CD8-positive, alpha-beta memory T cell (primary cell): Measurements from ENCODE around the gene GPR4. TPM values are rescaled to one million over a fixed set of nuclear protein-coding genes. Genes with fewer than 3 reads are reported as not detected.

Experiments used
- CTCF ChIA-PET: fragments of 350-600 bp; sonication (Branson Sonifier 250); formaldehyde crosslinking; loops from one replicate; lab custom pipeline; 2021; ENCODE audit warnings: antibody characterized with exemption; lab: Charles Lee
- POLR2A ChIA-PET: fragments of 350-600 bp; sonication (Branson Sonifier 250); formaldehyde crosslinking; loops from one replicate; lab custom pipeline; 2021; ENCODE audit warnings: antibody characterized with exemption; lab: Charles Lee
- DNase-seq, 5 donors: peaks; one replicate each; pipeline versions ENCODE4 v3.0.0 to v3.0.0-alpha.2; 2020 to 2022; ENCODE audit warnings: mixed read lengths in 1 of 5
- H3K27ac ChIP-seq: one replicate; pipeline ENCODE4 v1.7.0; 2013; ENCODE audit warnings: low read depth, mild to moderate bottlenecking, low read length, moderate library complexity
- H3K27me3 ChIP-seq: 2 replicates; pipeline ENCODE4 v1.7.0; 2013; ENCODE audit warnings: low read length, mild to moderate bottlenecking; ENCODE audit not compliant: insufficient read depth, poor library complexity, severe bottlenecking
- H3K36me3 ChIP-seq: 2 replicates; pipeline ENCODE4 v1.7.0; 2013; ENCODE audit warnings: mild to moderate bottlenecking, low read length, moderate library complexity; ENCODE audit not compliant: insufficient read depth
- H3K4me1 ChIP-seq: 2 replicates; pipeline ENCODE4 v1.7.0; 2013; ENCODE audit warnings: mild to moderate bottlenecking, low read length, moderate library complexity; ENCODE audit not compliant: insufficient read depth
- H3K4me3 ChIP-seq: 2 replicates; pipeline ENCODE4 v1.7.0; 2013; ENCODE audit warnings: mild to moderate bottlenecking, low read length
- H3K9me3 ChIP-seq: 2 replicates; pipeline ENCODE4 v1.7.0; 2013; ENCODE audit warnings: mild to moderate bottlenecking, low read length
- H3K27ac Mint-ChIP-seq, 8 donors: one replicate each; pipeline ENCODE4 v1.8.0; 2020 to 2021; ENCODE audit warnings: mixed read lengths in 8 of 8, mild to moderate bottlenecking in 6 of 8, inconsistent platforms in 3 of 8, moderate library complexity in 3 of 8
- H3K27me3 Mint-ChIP-seq, 2 donors: one replicate each; pipeline ENCODE4 v1.8.0; 2020 to 2021; ENCODE audit warnings: mixed read lengths in 2 of 2, mild to moderate bottlenecking in 1 of 2, moderate library complexity in 1 of 2
- H3K36me3 Mint-ChIP-seq, 3 donors: one replicate each; pipeline ENCODE4 v1.8.0; 2020 to 2021; ENCODE audit warnings: mixed read lengths in 3 of 3, inconsistent platforms in 1 of 3, mild to moderate bottlenecking in 1 of 3
- H3K4me1 Mint-ChIP-seq, 3 donors: one replicate each; pipeline ENCODE4 v1.8.0; 2020 to 2021; ENCODE audit warnings: mixed read lengths in 3 of 3, inconsistent platforms in 1 of 3, mild to moderate bottlenecking in 1 of 3
- H3K4me3 Mint-ChIP-seq, 7 donors: one replicate each; pipeline ENCODE4 v1.8.0; 2020 to 2021; ENCODE audit warnings: mixed read lengths in 7 of 7, mild to moderate bottlenecking in 6 of 7, moderate library complexity in 4 of 7, inconsistent platforms in 2 of 7
- H3K9me3 Mint-ChIP-seq, 5 donors: one replicate each; pipeline ENCODE4 v1.8.0; 2020 to 2022; ENCODE audit warnings: mixed read lengths in 5 of 5, mild to moderate bottlenecking in 3 of 5, moderate library complexity in 2 of 5, inconsistent platforms in 1 of 5
- polyA plus RNA-seq: library from polyadenylated mRNA; unstranded; fragments of 300-500 nt; fragmentation: Illumina TruSeq; gene quantifications from one replicate; pipeline ENCODE4 v1.2.3, GENCODE V29; 2021
- total RNA-seq, 2 experiments: library from RNA; stranded (reverse); gene quantifications; one replicate each; pipeline ENCODE4 v1.2.3, GENCODE V29; 2021

GPR4 gene
- total and polyA plus RNA-seq, 3 experiments from 2014 or later: not detected

DNA sequence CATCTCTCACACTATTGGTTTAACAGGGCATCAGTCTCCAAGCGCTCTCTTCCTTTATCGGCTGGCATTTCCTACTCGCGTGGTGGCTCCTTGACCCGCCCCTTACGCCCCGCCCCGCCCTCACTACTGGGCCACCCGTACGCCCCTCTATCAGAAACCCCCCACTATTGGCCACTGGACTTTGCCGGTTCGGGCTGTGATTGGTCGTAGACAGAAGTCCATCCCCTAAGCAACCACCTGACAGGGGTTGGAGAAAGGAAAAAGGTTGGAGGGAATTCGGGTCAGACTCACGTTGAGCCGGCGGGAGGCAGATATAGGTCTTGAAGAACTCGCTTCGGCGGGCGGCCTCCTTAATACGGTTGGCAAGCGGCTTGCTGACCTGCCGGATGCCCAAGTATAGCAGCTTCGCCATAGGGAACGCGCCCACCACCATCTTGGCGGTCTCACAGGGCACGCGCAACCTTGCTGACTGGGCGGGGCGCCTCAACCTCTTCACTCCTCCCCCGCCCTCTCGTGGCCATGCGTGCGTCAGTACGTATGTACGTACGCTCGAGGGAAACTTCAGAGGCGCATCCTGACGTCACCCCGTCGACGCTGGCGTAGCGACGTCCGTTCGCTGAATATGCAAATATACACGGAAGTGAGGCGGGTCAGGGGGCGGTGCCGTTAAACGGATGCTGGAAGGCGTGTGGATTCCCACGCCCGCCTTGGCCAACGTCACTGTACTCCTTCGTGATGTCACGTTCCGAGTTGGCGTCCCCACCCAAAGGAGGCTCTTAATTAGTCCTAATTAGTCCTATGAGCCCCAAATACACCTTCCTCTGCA is 17.5 kb downstream of the GPR4 start, which contains the start of gene OPA3:
OPA3 (minus strand) TSS at position 471 of the 826 bp plus-strand sequence; CDS start at position 433, 38 bp downstream.
- Mint-ChIP-seq H3K4me3 (peak within 1 kb of the TSS; percentile 86 to 98 (median 94)), H3K36me3 (peaks cover 0 to 13% (median 5%) of the 10 kb centered on the region in 3 donors), H3K27ac (peak within 1 kb of the TSS; percentile 91 to 100 (median 98)), H3K4me1 (peaks cover 17 to 26% (median 19%) of the 10 kb centered on the region in 3 donors), H3K9me3 (no peaks in the 10 kb centered on the region), H3K27me3 (peaks cover 4 to 11% of the 10 kb centered on the region in 2 donors)
- H3K27ac ChIP-seq: peak within 1 kb of the TSS; percentile 99
- H3K9me3 ChIP-seq: no peaks in the 10 kb centered on the region
- peak within 1 kb of the TSS; percentile 100 for H3K4me3 ChIP-seq
- DNase-seq: peak; percentile 99 to 100 (median 99)
- ChIA-PET CTCF (interaction anchor here (0.7 to 2.6 kb wide), 5 partner anchors 57 to 108 kb away, joined by 3 to 8 read pairs (median 3); partner anchors contain the start of gene QPCTL), POLR2A (interaction anchor here (1.1 to 2.5 kb wide), 3 partner anchors 58 to 102 kb away, joined by 3 to 10 read pairs (median 3); no protein-coding TSS in a partner anchor)
- H3K27me3 ChIP-seq: no peaks in the 10 kb centered on the region
- peaks cover 12% of the 10 kb centered on the region for H3K4me1 ChIP-seq
- H3K36me3 ChIP-seq: no peaks in the 10 kb centered on the region

DNA sequence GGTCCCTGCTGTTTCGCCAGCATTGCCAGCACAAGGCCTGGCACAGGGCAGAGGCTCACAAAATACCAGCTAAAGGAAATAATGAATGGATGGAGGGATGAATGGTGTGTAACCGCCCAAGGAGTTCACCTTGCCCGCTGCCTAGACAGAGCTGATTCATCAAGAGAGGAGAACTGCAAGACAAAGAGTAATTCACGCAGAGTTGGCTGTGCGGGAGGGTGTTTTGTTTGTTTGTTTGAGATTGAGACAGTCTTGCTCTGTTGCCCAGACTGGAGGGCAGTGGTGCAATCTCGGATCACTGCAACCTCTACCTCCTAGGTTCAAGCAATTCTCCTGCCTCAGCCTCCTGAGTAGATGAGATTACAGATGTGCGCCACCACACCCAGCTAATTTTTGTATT is 20.4 kb downstream of the GPR4 start:
- Histone ChIP-seq H3K36me3 (no peaks in the 10 kb centered on the region), H3K9me3 (no peaks in the 10 kb centered on the region), H3K4me3 (no peak overlapping the region), H3K27me3 (no peaks in the 10 kb centered on the region), H3K27ac (no peak overlapping the region), H3K4me1 (peaks cover 12% of the 10 kb centered on the region)
- Mint-ChIP-seq H3K27me3 (peaks cover 0 to 1% of the 10 kb centered on the region in 2 donors), H3K9me3 (no peaks in the 10 kb centered on the region), H3K36me3 (peaks cover 0 to 15% (median 6%) of the 10 kb centered on the region in 3 donors), H3K4me3 (peak overlapping the region in 6 of 7 donors; percentile 21 to 66 (median 42)), H3K4me1 (peaks cover 17 to 36% (median 30%) of the 10 kb centered on the region in 3 donors), H3K27ac (peak overlapping the region in 5 of 8 donors; percentile 54 to 70 (median 63))
- POLR2A ChIA-PET: no interaction called here
- DNase-seq: no peak
- CTCF ChIA-PET: no interaction called here

DNA sequence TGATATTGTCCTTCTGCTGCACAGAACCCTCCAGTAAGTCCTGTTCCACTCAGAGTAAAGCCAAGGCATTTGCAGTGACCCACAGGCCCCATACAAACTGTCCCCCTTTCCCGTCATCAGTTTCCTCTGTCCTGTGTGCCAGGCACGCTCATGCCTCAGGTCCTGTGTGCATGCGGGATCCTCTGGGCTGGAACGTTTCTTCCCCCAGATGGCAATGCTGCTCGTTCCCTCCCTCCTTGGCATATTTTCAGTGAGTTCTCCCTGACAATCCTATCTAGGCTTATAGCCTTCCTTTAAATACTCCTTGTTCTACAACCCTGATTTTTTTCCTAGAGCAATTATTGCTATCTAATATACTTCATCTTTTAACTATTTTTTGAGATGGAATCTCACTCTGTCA is 23.2 kb downstream of the GPR4 start:
- Histone ChIP-seq H3K4me1 (peaks cover 3% of the 10 kb centered on the region), H3K36me3 (no peaks in the 10 kb centered on the region), H3K27me3 (no peaks in the 10 kb centered on the region), H3K9me3 (no peaks in the 10 kb centered on the region), H3K27ac (no peak overlapping the region), H3K4me3 (no peak overlapping the region)
- DNase-seq: no peak
- CTCF ChIA-PET: no interaction called here
- peaks cover 9 to 24% (median 21%) of the 10 kb centered on the region in 3 donors for H3K4me1 Mint-ChIP-seq
- H3K27me3 Mint-ChIP-seq: peaks cover 0 to 1% of the 10 kb centered on the region in 2 donors
- POLR2A ChIA-PET: no interaction called here
- H3K4me3 Mint-ChIP-seq: no peak overlapping the region
- H3K36me3 Mint-ChIP-seq: peaks cover 0 to 13% (median 6%) of the 10 kb centered on the region in 3 donors
- H3K9me3 Mint-ChIP-seq: no peaks in the 10 kb centered on the region
- H3K27ac Mint-ChIP-seq: peak overlapping the region in 1 of 8 donors; percentile 47

DNA sequence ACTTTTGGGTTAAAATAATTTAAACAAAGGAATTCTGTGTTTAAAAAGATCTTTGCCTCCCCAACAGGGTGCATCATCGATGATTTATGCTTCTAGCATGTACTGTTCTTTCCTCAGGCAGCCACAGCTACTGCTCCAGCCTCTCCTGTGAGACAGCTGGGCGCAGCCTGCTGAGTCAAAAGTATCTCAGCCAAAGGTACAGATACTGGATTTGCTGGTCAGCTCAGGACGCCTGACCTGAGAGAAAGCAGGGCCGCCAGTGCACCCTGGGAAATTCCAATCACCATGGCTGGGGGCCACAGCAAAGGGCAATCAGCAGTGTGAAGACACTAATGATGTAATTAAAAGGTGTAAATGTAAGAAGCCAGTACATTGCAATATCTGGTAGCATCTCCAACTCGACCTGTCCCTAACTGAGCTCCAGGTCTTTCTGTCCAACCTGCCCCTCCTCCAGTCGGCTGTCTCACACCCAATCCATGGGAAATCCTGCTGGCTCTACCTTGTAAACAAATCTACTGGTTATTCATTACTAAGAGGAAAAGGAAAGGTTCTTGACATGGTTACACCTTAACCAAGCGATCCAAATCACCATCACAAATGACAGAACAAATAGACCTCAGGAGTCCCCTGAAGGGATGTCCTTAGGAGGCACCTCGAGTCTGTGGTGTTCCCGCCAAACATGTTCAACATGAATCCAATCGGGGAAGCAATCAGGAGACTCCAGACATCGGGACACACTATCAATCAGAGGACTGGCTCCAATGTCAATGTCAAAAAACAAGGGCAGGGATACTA is 24.7 kb downstream of the GPR4 start:
- Histone ChIP-seq H3K4me3 (no peak overlapping the region), H3K9me3 (no peaks in the 10 kb centered on the region), H3K27ac (no peak overlapping the region), H3K27me3 (no peaks in the 10 kb centered on the region), H3K4me1 (no peaks in the 10 kb centered on the region), H3K36me3 (no peaks in the 10 kb centered on the region)
- Mint-ChIP-seq H3K4me3 (no peak overlapping the region), H3K9me3 (no peaks in the 10 kb centered on the region), H3K36me3 (peaks cover 0 to 9% (median 2%) of the 10 kb centered on the region in 3 donors), H3K27ac (peak overlapping the region in 3 of 8 donors; percentile 6 to 18 (median 10)), H3K4me1 (peaks cover 7 to 13% (median 12%) of the 10 kb centered on the region in 3 donors), H3K27me3 (peaks cover 0 to 1% of the 10 kb centered on the region in 2 donors)
- DNase-seq: peak in 1 of 5 donors; percentile 16
- CTCF ChIA-PET: no interaction called here
- POLR2A ChIA-PET: no interaction called here

DNA sequence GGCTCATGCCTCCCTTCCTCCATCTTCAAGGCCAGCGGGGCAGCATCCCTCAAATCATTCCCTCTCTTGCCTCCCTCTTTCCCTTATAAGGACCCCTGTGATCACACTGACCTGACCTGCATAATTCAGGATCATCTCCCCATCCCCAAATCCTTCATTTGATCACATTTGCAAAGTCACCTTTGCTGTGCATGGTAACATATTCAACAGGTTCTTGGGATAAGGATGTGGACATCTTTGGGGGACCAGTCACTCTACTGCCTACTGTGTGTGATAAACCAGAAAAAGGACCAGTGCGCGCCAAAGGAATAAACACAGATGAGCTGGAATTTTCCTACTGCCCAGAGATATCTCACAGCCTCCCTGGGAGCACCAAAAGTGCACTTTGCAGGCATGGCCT is 25.3 kb downstream of the GPR4 start:
- DNase-seq: peak in 1 of 5 donors; percentile 2
- Mint-ChIP-seq H3K4me1 (peaks cover 6 to 13% (median 11%) of the 10 kb centered on the region in 3 donors), H3K4me3 (no peak overlapping the region), H3K9me3 (no peaks in the 10 kb centered on the region), H3K27ac (no peak overlapping the region), H3K36me3 (peaks cover 0 to 9% (median 2%) of the 10 kb centered on the region in 3 donors), H3K27me3 (peaks cover 0 to 1% of the 10 kb centered on the region in 2 donors)
- Histone ChIP-seq H3K4me3 (no peak overlapping the region), H3K9me3 (no peaks in the 10 kb centered on the region), H3K27me3 (no peaks in the 10 kb centered on the region), H3K27ac (no peak overlapping the region), H3K36me3 (no peaks in the 10 kb centered on the region), H3K4me1 (no peaks in the 10 kb centered on the region)
- ChIA-PET CTCF (no interaction called here), POLR2A (no interaction called here)

DNA sequence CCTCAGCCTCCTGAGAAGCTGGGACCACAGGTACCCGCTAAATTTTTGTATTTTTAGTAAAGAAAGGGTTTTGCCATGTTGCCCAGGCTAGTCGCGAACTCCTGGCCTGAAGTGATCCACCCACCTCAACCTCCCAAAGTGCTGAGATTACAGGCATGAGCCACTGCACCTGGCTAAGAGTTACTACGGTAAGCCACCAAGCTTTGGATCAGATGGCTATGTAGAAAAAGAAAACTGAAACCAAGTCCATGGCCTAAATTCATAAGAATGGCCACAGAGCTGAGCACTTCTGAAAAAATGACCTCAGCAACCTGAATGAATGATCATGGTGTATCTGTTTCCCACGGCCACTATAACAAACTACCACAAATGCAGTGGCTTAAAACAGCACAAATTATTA is 26.8 kb downstream of the GPR4 start:
- H3K9me3 Mint-ChIP-seq: no peaks in the 10 kb centered on the region
- no peaks in the 10 kb centered on the region for H3K9me3 ChIP-seq
- H3K4me3 Mint-ChIP-seq: no peak overlapping the region
- H3K27ac Mint-ChIP-seq: no peak overlapping the region
- peak in 1 of 5 donors; percentile 1 for DNase-seq
- H3K4me1 ChIP-seq: no peaks in the 10 kb centered on the region
- H3K4me1 Mint-ChIP-seq: peaks cover 4 to 11% (median 10%) of the 10 kb centered on the region in 3 donors
- no peak overlapping the region for H3K4me3 ChIP-seq
- no peak overlapping the region for H3K27ac ChIP-seq
- H3K36me3 Mint-ChIP-seq: peaks cover 0 to 6% (median 2%) of the 10 kb centered on the region in 3 donors
- no peaks in the 10 kb centered on the region for H3K27me3 ChIP-seq
- ChIA-PET CTCF (no interaction called here), POLR2A (no interaction called here)
- H3K36me3 ChIP-seq: no peaks in the 10 kb centered on the region
- H3K27me3 Mint-ChIP-seq: peaks cover 0 to 1% of the 10 kb centered on the region in 2 donors

DNA sequence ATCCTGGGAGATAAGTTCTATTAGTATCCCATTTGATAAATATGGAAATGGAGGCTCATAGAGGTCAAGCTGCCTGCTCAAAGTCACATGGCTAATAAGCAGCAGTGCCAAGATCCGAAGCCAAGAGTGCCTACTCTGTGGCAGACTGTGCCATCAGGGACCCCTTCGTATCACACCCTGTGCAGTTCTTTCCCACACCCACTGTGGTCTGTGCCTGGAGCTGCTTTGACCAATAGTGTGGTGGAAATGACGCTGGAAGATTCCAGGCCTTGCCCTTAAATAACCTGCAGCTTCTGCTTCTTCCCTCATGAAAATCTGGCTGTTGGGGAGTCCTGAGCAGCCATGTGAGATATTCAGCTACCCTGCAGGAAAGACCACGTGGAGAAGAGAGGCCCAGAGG is 27.5 kb downstream of the GPR4 start:
- Histone ChIP-seq H3K4me3 (no peak overlapping the region), H3K27me3 (no peaks in the 10 kb centered on the region), H3K4me1 (no peaks in the 10 kb centered on the region), H3K36me3 (no peaks in the 10 kb centered on the region), H3K27ac (no peak overlapping the region), H3K9me3 (no peaks in the 10 kb centered on the region)
- POLR2A ChIA-PET: no interaction called here
- H3K4me3 Mint-ChIP-seq: no peak overlapping the region
- peaks cover 0 to 6% (median 2%) of the 10 kb centered on the region in 3 donors for H3K36me3 Mint-ChIP-seq
- no peaks in the 10 kb centered on the region for H3K9me3 Mint-ChIP-seq
- H3K27ac Mint-ChIP-seq: no peak overlapping the region
- CTCF ChIA-PET: no interaction called here
- H3K27me3 Mint-ChIP-seq: peaks cover 0 to 1% of the 10 kb centered on the region in 2 donors
- peaks cover 9 to 18% (median 16%) of the 10 kb centered on the region in 3 donors for H3K4me1 Mint-ChIP-seq
- no peak for DNase-seq
